Bronchial epithelial cell (primary cell): ENCODE results near the gene ACTN1. TPM values are rescaled to one million over a fixed set of nuclear protein-coding genes. Genes with fewer than 3 reads are reported as not detected.

Source experiments
- DNase-seq: peaks from one replicate; pipeline ENCODE4 v3.0.0-alpha.2; 2010; ENCODE audit warnings: low read depth
- FAIRE-seq: peaks from 2 replicates; lab custom pipeline; 2011; peaks lifted over from hg19 to GRCh38; lab: Jason Lieb, UNC
- H3K27me3 ChIP-seq: 2 replicates; pipeline ENCODE4 v1.5.1; 2011; ENCODE audit warnings: low read length; ENCODE audit not compliant: control insufficient read depth, insufficient read depth
- H3K36me3 ChIP-seq: 2 replicates; pipeline ENCODE4 v1.5.1; 2011; ENCODE audit warnings: low read length; ENCODE audit not compliant: control insufficient read depth, insufficient read depth
- H3K4me3 ChIP-seq: 2 replicates; pipeline ENCODE4 v1.5.1; 2011; ENCODE audit warnings: mild to moderate bottlenecking, low read depth, low read length, control low read depth
- CTCF ChIP-seq: IDR thresholded peaks from 2 replicates; pipeline ENCODE4 v1.5.1; 2011; ENCODE audit warnings: mild to moderate bottlenecking, moderate library complexity, low read length, control low read depth, inconsistent platforms; ENCODE audit not compliant: insufficient read depth, severe bottlenecking
- total RNA-seq: library from RNA; depleted of rRNA; stranded (reverse); fragments of >200 nt; gene quantifications from 2 replicates; pipeline ENCODE4 v1.2.1, GENCODE V29; 2014

ACTN1 gene
- total RNA-seq, 1 donor from 2014 or later: 165 TPM

- DNase-seq (peak; percentile 51), FAIRE-seq (no peak)
- Histone ChIP-seq H3K4me3 (no peak overlapping the region), H3K36me3 (no peaks in the 10 kb centered on the region), H3K27me3 (no peaks in the 10 kb centered on the region)
- peak; percentile 92 for TF ChIP-seq CTCF
Observed at GRCh38 chr14:68824517-68825347, 154.4 kb downstream of the ACTN1 start.

GRCh38 chr14:68824207-68824516 is 154.9 kb downstream of the ACTN1 start:
- no peak for TF ChIP-seq CTCF
- Histone ChIP-seq H3K4me3 (no peak overlapping the region), H3K36me3 (no peaks in the 10 kb centered on the region), H3K27me3 (no peaks in the 10 kb centered on the region)
- FAIRE-seq: no peak
- no peak for DNase-seq

Other genes starting within 250 kb of the ACTN1 start
- 12.7 and 15.5 TPM in 2 replicates for gene ZFP36L1, start 186.2 kb downstream of the ACTN1 start, total RNA-seq
- gene DCAF5, start 173.8 kb upstream of the ACTN1 start, total RNA-seq: 11.1 and 14.1 TPM in 2 replicates
- 15.5 and 18.3 TPM in 2 replicates for gene EXD2, start 212.2 kb upstream of the ACTN1 start, total RNA-seq